Dermis microvascular lymphatic vessel endothelial cell (primary cell): ENCODE data around the gene LRRC58. TPM values are rescaled to one million over a fixed set of nuclear protein-coding genes. Genes with fewer than 3 reads are reported as not detected.

Experiments used
- DNase-seq, 2 donors: peaks; one replicate each; pipeline versions ENCODE4 v3.0.0 to v3.0.0-alpha.2; 2010; ENCODE audit warnings: low read depth in 2 of 2
- total RNA-seq: library from RNA; depleted of rRNA; stranded (reverse); fragments of >200 nt; gene quantifications from 2 replicates; pipeline ENCODE4 v1.2.1, GENCODE V29; 2014

The LRRC58 gene
- total RNA-seq, 1 donor from 2014 or later: 9.2 TPM

DNA sequence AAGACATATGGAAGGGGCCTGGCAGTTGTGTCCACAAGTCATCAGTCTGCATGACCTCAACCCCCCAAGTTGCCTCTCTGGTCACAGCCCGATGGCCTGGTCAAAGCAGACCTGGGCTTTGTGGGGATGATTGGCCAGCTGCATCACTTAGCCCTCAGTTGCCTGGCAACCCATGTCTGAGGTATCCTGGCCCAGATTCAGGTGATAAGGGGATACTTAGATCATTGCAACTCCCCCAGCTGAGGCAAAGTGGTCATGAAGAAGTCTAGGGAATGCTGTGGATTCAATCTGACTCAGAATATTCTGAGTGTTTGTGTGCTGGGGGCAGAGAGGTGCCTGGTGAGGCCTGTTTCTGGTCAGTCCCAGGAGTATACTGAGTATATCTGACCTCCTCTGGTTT lies 69.1 kb downstream of the LRRC58 start:
- no peak for DNase-seq

DNA sequence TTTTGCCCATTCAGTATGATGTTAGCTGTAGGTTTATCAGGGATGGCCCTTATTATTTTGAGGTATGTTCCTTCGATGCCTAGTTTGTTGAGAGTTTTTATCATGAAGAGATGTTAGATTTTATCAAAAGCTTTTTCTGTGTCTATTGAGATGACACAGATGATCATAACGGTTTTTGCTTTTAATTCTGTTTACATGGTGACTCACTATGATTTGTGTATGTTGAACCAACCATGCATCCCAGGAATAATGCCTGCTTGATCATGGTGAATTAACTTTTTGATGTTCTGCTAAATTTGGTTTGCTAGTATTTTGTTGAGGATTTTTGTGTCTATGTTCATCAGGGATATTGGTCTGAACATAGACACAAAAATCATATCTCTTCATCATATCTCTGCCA lies 72.4 kb downstream of the LRRC58 start:
- no peak for DNase-seq

DNA sequence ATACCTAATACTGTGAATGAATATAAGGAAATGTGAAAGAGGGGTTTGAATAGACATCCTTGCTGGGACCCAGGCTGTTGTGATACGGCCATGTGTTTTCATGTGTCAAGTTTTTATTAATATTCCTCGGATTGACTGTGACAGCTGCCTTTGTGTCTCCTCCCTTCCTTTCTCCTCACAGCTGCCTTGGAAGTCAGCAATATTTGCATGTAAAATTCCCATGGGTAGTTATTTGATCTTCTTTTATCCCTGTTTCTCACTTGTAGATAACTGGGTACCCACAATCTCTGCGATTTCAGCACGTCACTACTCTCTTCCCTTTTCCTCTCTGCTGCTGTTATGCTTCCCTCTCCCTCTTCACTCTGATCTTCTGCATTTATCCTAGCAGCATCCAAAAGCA lies 73.5 kb downstream of the LRRC58 start:
- no peak for DNase-seq

DNA sequence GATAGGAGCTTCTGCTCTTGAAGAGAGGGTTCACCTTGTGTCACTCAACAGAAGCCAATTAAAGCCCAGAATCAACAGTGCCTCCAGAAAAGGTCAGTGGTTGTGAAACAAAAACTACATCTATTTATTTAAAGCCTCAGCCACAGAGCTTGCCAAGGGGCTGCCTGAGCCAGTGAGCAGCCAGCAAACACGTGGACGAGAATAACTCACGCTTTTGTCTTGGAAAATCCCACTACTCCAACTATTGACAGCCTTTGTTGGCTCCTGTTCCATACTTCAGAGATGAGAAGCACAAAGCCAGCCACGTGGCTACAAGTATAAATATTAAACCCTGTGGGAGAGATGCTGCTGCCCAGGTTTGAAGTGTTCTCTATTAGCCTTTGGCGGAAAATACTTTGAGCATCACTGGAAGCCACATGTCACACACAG lies 74.4 kb downstream of the LRRC58 start:
- DNase-seq: no peak

Other genes with a start within 250 kb of the LRRC58 start
- under 0.01 TPM in 2 replicates for gene GPR156, start 64.1 kb downstream of the LRRC58 start, total RNA-seq
- 95.3 and 136 TPM in 2 replicates for gene FSTL1, start 101.6 kb upstream of the LRRC58 start, total RNA-seq
- gene NDUFB4, start 247.0 kb upstream of the LRRC58 start, total RNA-seq: 20.8 and 25.8 TPM in 2 replicates